Stomach (tissue), 9 donors: ENCODE results near the gene LTF. TPM values are rescaled to one million over a fixed set of nuclear protein-coding genes. Genes with fewer than 3 reads are reported as not detected.

Experiments used
- DNase-seq, 2 donors: peaks; one replicate each; pipeline versions ENCODE4 v3.0.0 to v3.0.0-alpha.2; 2013 to 2019
- H3K27ac ChIP-seq, 5 donors: fragments of 200-600 bp in 4 of 5; sonication (generic) in 4 of 5; one replicate each; pipeline ENCODE4 v1.5.1; 2013 to 2019; ENCODE audit warnings: mild to moderate bottlenecking in 1 of 5, moderate library complexity in 1 of 5
- H3K27me3 ChIP-seq, 3 donors: fragments of 200-600 bp; sonication (generic); one replicate each; pipeline ENCODE4 v1.5.1; 2017 to 2019; ENCODE audit warnings: mixed run types in 1 of 3
- H3K36me3 ChIP-seq, 4 donors: fragments of 200-600 bp; sonication (generic); 1 replicate in 3 of 4; 2 replicates in 1 of 4; pipeline ENCODE4 v1.5.1; 2016 to 2019
- H3K4me1 ChIP-seq, 4 donors: fragments of 200-600 bp; sonication (generic); one replicate each; pipeline ENCODE4 v1.5.1; 2016 to 2019
- H3K4me3 ChIP-seq, 4 donors: fragments of 200-600 bp; sonication (generic) in 3 of 4; one replicate each; pipeline ENCODE4 v1.5.1; 2016 to 2019; ENCODE audit warnings: mild to moderate bottlenecking in 1 of 4
- H3K9me3 ChIP-seq, 4 donors: fragments of 200-600 bp; sonication (generic); one replicate each; pipeline ENCODE4 v1.5.1; 2016 to 2019
- CTCF ChIP-seq, 7 experiments: fragments of 450-650 bp in 4 of 7; fragments of 200-600 bp in 3 of 7; sonication (generic) in 3 of 7; IDR thresholded peaks; one replicate each; pipeline ENCODE4 v1.5.1; 2016 to 2019; ENCODE audit warnings: antibody characterized with exemption in 7 of 7, control low read depth in 2 of 7, mild to moderate bottlenecking in 1 of 7
- EP300 ChIP-seq: sonication (generic); formaldehyde crosslinking; IDR thresholded peaks from one replicate; pipeline ENCODE4 v1.6.1; 2017; ENCODE audit warnings: antibody characterized with exemption
- POLR2A ChIP-seq, 4 donors: fragments of 450-650 bp; IDR thresholded peaks; one replicate each; pipeline ENCODE4 v1.6.1; 2016; ENCODE audit warnings: antibody characterized with exemption in 4 of 4, control low read depth in 2 of 4, mild to moderate bottlenecking in 1 of 4, moderate library complexity in 1 of 4
- POLR2AphosphoS5 ChIP-seq, 3 donors: sonication (generic); formaldehyde crosslinking; IDR thresholded peaks; one replicate each; pipeline ENCODE4 v1.6.1; 2016; ENCODE audit warnings: antibody characterized with exemption in 3 of 3
- WGBS, 5 donors: extraction: QIAGEN DNeasy Blood & Tissue Kit in 3 of 5; methylation state at CpG; one replicate each; pipeline versions ENCODE4 v1.1.5 to v1.1.7; 2013 to 2018; 5-methylcytosine and 5-hydroxymethylcytosine counted together
- intact Hi-C: fragments of 100-400 bp; cut with DNase I; formaldehyde crosslinking; loops from one replicate; pipeline ENCODE4 v1.15.1; 2023; ENCODE audit warnings: low total_unique reads
- polyA plus RNA-seq, 3 donors: library from polyadenylated mRNA; stranded (reverse); fragments of 200-250 nt; gene quantifications; one replicate each; pipeline ENCODE4 v1.2.3, GENCODE V29; 2013
- total RNA-seq, 5 donors: library from RNA; depleted of rRNA; stranded (reverse); fragments of >200 nt; gene quantifications; one replicate each; pipeline versions ENCODE4 v1.1.0 to v1.2.3, GENCODE V29; 2014 to 2016
- donor health status: healthy with polysubstance abuse.
- donor health status: Bipolar disorder and iron deficiency.
- donor health status: healthy.

LTF gene
- total and polyA plus RNA-seq, 8 donors, result 0.58 to 1,112 (median 106) TPM

- Histone ChIP-seq H3K36me3 (no peaks in the 10 kb centered on the region), H3K9me3 (no peaks in the 10 kb centered on the region), H3K4me1 (peaks cover 0 to 9% (median 6%) of the 10 kb centered on the region in 4 donors), H3K27ac (no peak overlapping the region), H3K27me3 (no peaks in the 10 kb centered on the region), H3K4me3 (no peak overlapping the region)
- intact Hi-C loops, result no loop called here
- no peak for DNase-seq
- no peak for TF ChIP-seq POLR2A (IDR thresholded peaks at IDR 0.05)
- TF ChIP-seq EP300, result no peak
- no peak for TF ChIP-seq CTCF (IDR thresholded peaks at IDR 0.05)
- no peak for TF ChIP-seq POLR2AphosphoS5 (IDR thresholded peaks at IDR 0.05)
- WGBS, 5 donors, result 68 to 85% (median 76%) methylated on average over 8 of the region's 8 CpGs
Observed at GRCh38 chr3:46400000-46400734, 64.5 kb downstream of the LTF start.

- no peak overlapping the region for H3K27ac ChIP-seq
- intact Hi-C loops, result no loop called here
- H3K4me1 ChIP-seq, result peaks cover 0 to 3% (median 2%) of the 10 kb centered on the region in 4 donors
- H3K36me3 ChIP-seq, result no peaks in the 10 kb centered on the region
- no peaks in the 10 kb centered on the region for H3K27me3 ChIP-seq
- TF ChIP-seq EP300 (no peak), POLR2A (IDR thresholded peaks at IDR 0.05) (no peak), POLR2AphosphoS5 (IDR thresholded peaks at IDR 0.05) (no peak)
- DNase-seq, result no peak
- no peaks in the 10 kb centered on the region for H3K9me3 ChIP-seq
- H3K4me3 ChIP-seq, result no peak overlapping the region
- 60 to 70% (median 67%) methylated on average over 2 of the region's 2 CpGs for whole genome bisulfite sequencing, 5 donors
Observed at GRCh38 chr3:46399557-46399956, 65.1 kb downstream of the LTF start.

DNA sequence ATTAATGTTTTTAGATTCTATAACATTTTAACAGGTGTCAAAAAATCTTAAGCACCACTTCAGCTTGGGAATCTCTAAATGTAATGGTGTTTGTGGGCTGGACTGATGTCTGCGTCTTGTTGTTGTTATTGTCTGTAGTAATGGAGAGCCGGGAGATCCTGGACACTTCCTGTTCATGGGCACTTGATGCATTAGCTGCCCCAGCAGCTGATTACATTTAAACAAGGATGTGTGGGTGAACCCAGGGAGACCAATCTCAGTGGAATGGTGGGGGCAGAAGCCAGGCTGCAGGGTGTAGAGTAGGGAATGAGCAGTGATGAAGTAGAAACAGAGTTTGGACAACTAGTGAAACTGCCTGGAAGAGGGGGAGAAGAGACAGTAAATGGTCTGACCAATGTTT, 65.6 kb downstream of the LTF start:
- TF ChIP-seq CTCF (IDR thresholded peaks at IDR 0.05), result no peak
- no peak for TF ChIP-seq POLR2AphosphoS5 (IDR thresholded peaks at IDR 0.05)
- TF ChIP-seq POLR2A (IDR thresholded peaks at IDR 0.05), result no peak
- TF ChIP-seq EP300, result no peak
- 63 to 87% (median 78%) methylated on average over 2 of the region's 2 CpGs for WGBS, 5 donors
- no peaks in the 10 kb centered on the region for H3K9me3 ChIP-seq
- no peak for DNase-seq
- H3K4me3 ChIP-seq, result no peak overlapping the region
- intact Hi-C loops, result no loop called here
- no peaks in the 10 kb centered on the region for H3K36me3 ChIP-seq
- H3K4me1 ChIP-seq, result no peaks in the 10 kb centered on the region
- H3K27me3 ChIP-seq, result no peaks in the 10 kb centered on the region
- no peak overlapping the region for H3K27ac ChIP-seq

GRCh38 chr3:46398186-46398955, 66.3 kb downstream of the LTF start:
- H3K4me1 ChIP-seq, result no peaks in the 10 kb centered on the region
- no peaks in the 10 kb centered on the region for H3K27me3 ChIP-seq
- DNase-seq, result no peak
- WGBS, 5 donors, result 87 to 96% (median 91%) methylated on average over 6 of the region's 6 CpGs
- no peak for TF ChIP-seq CTCF (IDR thresholded peaks at IDR 0.05)
- no peak for TF ChIP-seq EP300
- no peak for TF ChIP-seq POLR2A (IDR thresholded peaks at IDR 0.05)
- no peak for TF ChIP-seq POLR2AphosphoS5 (IDR thresholded peaks at IDR 0.05)
- H3K36me3 ChIP-seq, result no peaks in the 10 kb centered on the region
- no peaks in the 10 kb centered on the region for H3K9me3 ChIP-seq
- no peak overlapping the region for H3K4me3 ChIP-seq
- intact Hi-C loops, result no loop called here
- no peak overlapping the region for H3K27ac ChIP-seq
